Fibroblast of the aortic adventitia (primary cell): ENCODE results near the gene ZBTB7B. TPM values are rescaled to one million over a fixed set of nuclear protein-coding genes. Genes with fewer than 3 reads are reported as not detected.

Source experiments
- DNase-seq: peaks from one replicate; pipeline ENCODE4 v3.0.0-alpha.2; 2010; ENCODE audit warnings: low read depth
- H3K4me3 ChIP-seq: 2 replicates; pipeline ENCODE4 v1.5.1; 2011; ENCODE audit warnings: low read depth, mild to moderate bottlenecking, control low read depth, low read length, moderate library complexity
- total RNA-seq: library from RNA; depleted of rRNA; stranded (reverse); fragments of >200 nt; gene quantifications from 2 replicates; pipeline ENCODE4 v1.2.3, GENCODE V29; 2012; ENCODE audit warnings: low replicate concordance
- TF ChIP-seq, protein P1 (sequence below): IDR thresholded peaks from 2 replicates; pipeline ENCODE4 v1.5.1; 2011; ENCODE audit warnings: mild to moderate bottlenecking, low read length, control low read depth, inconsistent platforms; ENCODE audit not compliant: insufficient read depth

ZBTB7B gene
- total RNA-seq, 1 donor = 15.4 TPM

DNA sequence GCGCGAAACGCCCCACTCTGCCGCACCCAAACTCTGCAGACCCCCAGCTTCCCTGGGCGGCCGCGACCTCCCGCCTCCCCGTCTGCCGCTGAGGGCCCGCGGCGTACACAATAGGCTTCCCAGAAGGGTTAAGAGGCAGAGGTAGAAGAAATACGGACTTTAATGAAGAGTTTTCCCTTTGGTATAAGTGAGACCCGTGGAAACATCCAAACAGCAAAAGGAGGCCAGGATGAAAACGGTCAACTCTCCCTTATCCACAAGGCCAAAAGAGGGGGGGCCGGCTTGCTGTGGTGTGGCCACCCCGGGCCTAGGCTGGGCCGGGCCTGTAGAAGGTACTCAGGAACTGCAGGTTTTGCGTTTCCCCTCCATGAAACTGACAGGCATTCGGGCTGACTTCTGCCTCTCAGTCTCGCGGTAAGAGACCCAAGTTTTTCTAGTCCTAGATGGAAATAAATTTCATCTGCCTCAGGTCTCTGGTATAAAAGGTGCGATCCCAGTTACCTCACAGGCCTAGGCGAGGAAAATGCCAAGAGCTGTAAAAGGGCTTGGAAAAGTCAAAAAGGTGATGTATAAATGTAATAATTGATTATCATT, 40.3 kb upstream of the ZBTB7B start:
- TF ChIP-seq, protein P1, sequence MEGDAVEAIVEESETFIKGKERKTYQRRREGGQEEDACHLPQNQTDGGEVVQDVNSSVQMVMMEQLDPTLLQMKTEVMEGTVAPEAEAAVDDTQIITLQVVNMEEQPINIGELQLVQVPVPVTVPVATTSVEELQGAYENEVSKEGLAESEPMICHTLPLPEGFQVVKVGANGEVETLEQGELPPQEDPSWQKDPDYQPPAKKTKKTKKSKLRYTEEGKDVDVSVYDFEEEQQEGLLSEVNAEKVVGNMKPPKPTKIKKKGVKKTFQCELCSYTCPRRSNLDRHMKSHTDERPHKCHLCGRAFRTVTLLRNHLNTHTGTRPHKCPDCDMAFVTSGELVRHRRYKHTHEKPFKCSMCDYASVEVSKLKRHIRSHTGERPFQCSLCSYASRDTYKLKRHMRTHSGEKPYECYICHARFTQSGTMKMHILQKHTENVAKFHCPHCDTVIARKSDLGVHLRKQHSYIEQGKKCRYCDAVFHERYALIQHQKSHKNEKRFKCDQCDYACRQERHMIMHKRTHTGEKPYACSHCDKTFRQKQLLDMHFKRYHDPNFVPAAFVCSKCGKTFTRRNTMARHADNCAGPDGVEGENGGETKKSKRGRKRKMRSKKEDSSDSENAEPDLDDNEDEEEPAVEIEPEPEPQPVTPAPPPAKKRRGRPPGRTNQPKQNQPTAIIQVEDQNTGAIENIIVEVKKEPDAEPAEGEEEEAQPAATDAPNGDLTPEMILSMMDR = no peak
- H3K4me3 ChIP-seq = peak overlapping the region; percentile 78
- DNase-seq = peak; percentile 22

DNA sequence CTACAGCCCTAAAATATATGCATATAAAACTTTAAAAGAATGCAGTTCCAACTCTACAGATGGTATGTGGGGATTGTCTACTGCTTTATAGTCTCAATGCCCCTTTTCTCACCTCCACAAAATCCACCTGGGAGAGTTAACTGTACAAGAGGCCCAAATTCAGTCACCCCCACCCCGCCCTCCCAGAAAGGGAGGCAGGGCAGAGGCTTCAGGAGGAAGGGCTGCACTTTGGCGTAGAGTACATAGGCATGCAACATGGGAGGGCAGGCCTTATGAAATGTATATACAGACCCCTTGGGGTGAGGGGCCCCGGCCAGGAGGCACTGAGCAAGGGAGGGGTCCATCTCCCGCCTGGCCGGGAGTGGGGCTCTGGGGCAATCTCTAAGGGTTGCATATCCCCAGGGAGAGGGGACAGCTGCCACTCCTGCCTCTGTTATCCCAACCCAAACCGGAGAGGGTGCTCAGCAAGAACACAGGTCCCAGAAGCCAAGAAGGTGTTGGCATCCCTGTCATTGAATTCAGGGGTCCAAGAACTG, 39.7 kb upstream of the ZBTB7B start:
- TF ChIP-seq, protein P1 = no peak
- no peak for DNase-seq
- no peak overlapping the region for H3K4me3 ChIP-seq

DNA sequence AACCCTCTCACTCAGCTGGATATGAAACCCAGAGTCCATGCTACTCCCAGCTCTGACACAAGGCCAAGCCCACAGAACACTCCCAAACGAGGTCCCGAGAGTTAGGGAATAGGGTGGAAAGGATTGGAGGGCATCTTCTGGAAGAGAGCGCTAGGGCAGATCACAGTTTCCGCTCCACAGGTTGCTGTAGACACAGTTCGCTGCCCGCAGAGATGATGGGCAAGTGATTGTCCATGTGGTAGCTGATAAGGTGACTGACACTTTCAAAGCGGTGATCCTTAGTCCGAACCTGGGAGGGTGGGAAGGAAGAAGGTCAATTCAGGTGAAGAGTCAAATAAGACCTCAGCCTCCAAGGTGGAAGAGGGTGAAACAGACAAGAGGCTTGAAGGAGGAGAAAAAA, 39.0 kb upstream of the ZBTB7B start:
- no peak for DNase-seq
- TF ChIP-seq, protein P1 = no peak

DNA sequence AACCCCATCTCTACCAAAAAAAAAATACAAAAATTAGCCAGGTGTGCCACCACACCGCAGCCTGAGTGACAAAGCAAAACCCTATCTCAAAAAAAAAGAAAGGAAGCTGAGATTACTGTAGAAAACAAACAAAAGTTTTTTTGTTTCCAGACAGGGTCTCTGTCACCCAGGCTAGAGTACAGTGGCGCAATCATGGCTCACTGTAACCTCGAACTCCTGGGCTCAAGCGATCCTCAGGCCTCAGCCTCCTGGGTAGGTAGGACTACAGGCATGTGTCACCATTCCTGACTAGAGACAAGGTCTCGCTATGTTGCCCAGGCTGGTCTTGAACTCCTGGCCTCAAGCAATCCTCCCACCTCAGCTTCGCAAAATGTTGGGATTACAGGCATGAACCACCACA, 38.2 kb upstream of the ZBTB7B start:
- TF ChIP-seq, protein P1 = no peak
- no peak overlapping the region for H3K4me3 ChIP-seq
- no peak for DNase-seq

More for the DNA sequence above, 39.0 kb upstream of the ZBTB7B start:
- no peak overlapping the region for H3K4me3 ChIP-seq

DNA sequence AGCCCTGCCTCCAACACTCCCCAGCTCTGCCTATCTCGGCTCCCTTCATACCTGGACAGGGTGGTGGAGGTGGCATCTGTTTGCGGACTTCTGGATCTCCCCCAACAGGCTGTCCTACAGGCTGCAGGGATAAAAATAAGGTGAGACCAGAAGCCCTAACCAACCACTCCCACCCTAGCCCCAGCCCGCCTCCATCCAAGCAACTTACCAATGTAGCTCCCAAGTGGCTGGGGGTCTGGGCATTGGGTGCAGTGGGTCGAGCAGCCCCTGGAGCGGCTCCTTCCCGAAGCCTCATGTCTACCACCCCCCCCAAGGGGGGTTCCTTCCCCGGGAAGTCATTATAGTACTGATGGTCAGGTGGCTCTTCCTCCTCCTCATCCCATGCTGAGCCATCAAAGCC, 36.5 kb upstream of the ZBTB7B start:
- no peak for DNase-seq
- no peak overlapping the region for H3K4me3 ChIP-seq
- TF ChIP-seq, protein P1 = no peak

DNA sequence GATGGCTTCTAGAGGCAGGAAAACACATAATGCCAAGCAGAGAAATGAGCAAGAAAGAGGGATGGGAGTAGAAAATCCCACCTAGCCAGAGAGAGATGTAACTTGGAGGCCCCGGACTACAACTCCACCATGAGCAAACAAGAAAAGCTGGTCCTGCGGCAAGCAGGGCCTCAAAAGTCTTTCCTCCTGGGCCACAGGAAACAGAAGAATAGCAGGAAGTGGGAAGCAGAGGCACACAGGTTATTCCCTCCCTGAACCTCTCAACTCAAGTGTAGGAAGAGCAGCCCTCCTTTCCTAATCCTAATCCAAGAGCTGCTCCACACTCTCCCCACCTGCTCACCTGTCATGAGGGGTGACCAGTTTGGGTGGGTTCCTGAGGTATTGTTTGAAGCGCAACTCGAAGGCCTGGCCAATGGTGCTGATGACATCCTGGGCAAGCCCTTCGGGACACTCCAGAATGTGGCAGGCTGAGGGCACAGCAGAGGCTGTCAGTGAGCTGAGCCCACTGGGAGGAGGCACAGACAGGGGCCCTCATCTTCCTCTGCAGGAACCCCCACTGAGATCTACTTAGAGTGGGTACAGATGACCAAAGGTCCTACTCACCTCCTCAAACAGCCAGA, 35.2 kb upstream of the ZBTB7B start:
- DNase-seq = no peak
- TF ChIP-seq, protein P1 = no peak
- peak overlapping the region; percentile 17 for H3K4me3 ChIP-seq
